Ovary (tissue), 9 donors: ENCODE data around the gene CT47C1. TPM values are rescaled to one million over a fixed set of nuclear protein-coding genes. Genes with fewer than 3 reads are reported as not detected.

ENCODE experiments used
- DNase-seq, 5 donors: peaks; one replicate each; pipeline ENCODE4 v3.0.0-alpha.2; 2019 to 2020
- H3K27ac ChIP-seq, 2 donors: fragments of 200-600 bp; one replicate each; pipeline versions ENCODE4 v1.5.1 to v1.8.0; 2019 to 2022
- H3K27me3 ChIP-seq: fragments of 200-600 bp; one replicate; pipeline ENCODE4 v1.8.0; 2022
- H3K36me3 ChIP-seq: fragments of 200-600 bp; sonication (generic); one replicate; pipeline ENCODE4 v1.5.1; 2019
- H3K4me1 ChIP-seq: one replicate; pipeline ENCODE4 v1.8.1; 2013; ENCODE audit warnings: mild to moderate bottlenecking, moderate library complexity; ENCODE audit not compliant: insufficient read depth
- H3K4me3 ChIP-seq: fragments of 200-600 bp; sonication (generic); one replicate; pipeline ENCODE4 v1.5.1; 2017
- H3K9me3 ChIP-seq, 2 donors: fragments of 200-600 bp in 1 of 2; sonication (generic) in 1 of 2; one replicate each; pipeline versions ENCODE4 v1.5.1 to v1.8.1; 2013 to 2019; ENCODE audit warnings: mild to moderate bottlenecking in 1 of 2, moderate library complexity in 1 of 2
- CTCF ChIP-seq, 3 donors: fragments of 450-650 bp in 2 of 3; fragments of 200-600 bp in 1 of 3; IDR thresholded peaks; one replicate each; pipeline versions ENCODE4 v1.5.1 to v1.8.0; 2016 to 2022; ENCODE audit warnings: antibody characterized with exemption in 3 of 3, mild to moderate bottlenecking in 1 of 3
- EP300 ChIP-seq: sonication (generic); formaldehyde crosslinking; IDR thresholded peaks from one replicate; pipeline ENCODE4 v1.6.1; 2017; ENCODE audit warnings: antibody characterized with exemption
- POLR2A ChIP-seq: fragments of 450-650 bp; IDR thresholded peaks from one replicate; pipeline ENCODE4 v1.6.1; 2017; ENCODE audit warnings: antibody characterized with exemption, mild to moderate bottlenecking, moderate library complexity
- WGBS, 3 donors: extraction: QIAGEN DNeasy Blood & Tissue Kit in 1 of 3; methylation state at CpG; one replicate each; pipeline versions ENCODE4 v1.1.5 to v1.1.7; 2013 to 2017; 5-methylcytosine and 5-hydroxymethylcytosine counted together
- intact Hi-C, 4 donors: fragments of 100-400 bp; cut with DNase I; formaldehyde crosslinking; loops; one replicate each; pipeline versions ENCODE4 v1.11.0 to v1.15.1; 2022 to 2023
- polyA plus RNA-seq, 2 donors: library from polyadenylated mRNA; stranded (reverse); fragments of 200-250 nt in 1 of 2; fragments of 350-450 nt in 1 of 2; fragmentation: Illumina TruSeq in 1 of 2; extraction: RNeasy Lipid Tissue Mini Kit (QIAGEN cat#74804) in 1 of 2; gene quantifications; one replicate each; pipeline ENCODE4 v1.2.3, GENCODE V29; 2013 to 2014
- total RNA-seq, 7 donors: library from RNA; depleted of rRNA in 2 of 7; stranded (reverse); fragments of >200 nt in 2 of 7; fragmentation: NEBNext Ultra II Directional in 3 of 7; extraction: Animal tissue kit (Norgen Biotek cat#: 25700) in 3 of 7; gene quantifications; one replicate each; pipeline versions ENCODE4 v1.1.0 to v1.2.4, GENCODE V29; 2016 to 2023
- donor health status: DM: no; HTN: no; CAD: no; lungs with moderate emphysema.
- donor health status: DM: no; HTN: no; CAD: no.
- donor health status: Bipolar disorder and iron deficiency.
- donor health status: DM: yes; HTN: yes; CAD: no.
- donor health status: DM: no; HTN: no; CAD: no.
- donor health status: DM: yes; HTN: yes; CAD: no.

Gene CT47C1
- total and polyA plus RNA-seq, 9 donors, result not detected

DNA sequence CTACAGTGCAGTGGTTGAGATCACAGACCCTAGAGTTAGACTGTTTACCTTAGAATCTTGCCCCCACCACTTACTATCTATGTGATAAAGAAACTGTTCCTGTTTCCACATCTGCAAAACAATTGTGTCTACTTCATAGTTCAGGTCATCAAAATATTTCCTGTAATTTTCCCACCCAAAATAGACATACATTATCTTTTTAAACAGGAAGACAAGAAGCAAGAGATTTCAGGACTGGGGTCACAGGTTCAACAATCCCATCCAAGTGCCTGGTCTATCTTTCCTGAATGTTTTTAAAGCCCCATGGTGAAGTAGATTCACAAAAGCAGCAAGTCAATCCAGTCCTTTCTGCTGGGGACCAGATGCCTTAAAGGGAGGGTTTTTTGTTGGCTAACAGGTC lies 41.8 kb upstream of the CT47C1 start:
- no peaks in the 10 kb centered on the region for H3K4me1 ChIP-seq
- no peaks in the 10 kb centered on the region for H3K27me3 ChIP-seq
- TF ChIP-seq POLR2A (no peak), CTCF (IDR thresholded peaks at IDR 0.05) (no peak), EP300 (no peak)
- H3K4me3 ChIP-seq, result no peak overlapping the region
- no peak overlapping the region for H3K27ac ChIP-seq
- H3K9me3 ChIP-seq, result no peaks in the 10 kb centered on the region
- intact Hi-C loops, result no loop called here
- no peak for DNase-seq
- no peaks in the 10 kb centered on the region for H3K36me3 ChIP-seq

- H3K27ac ChIP-seq, result no peak overlapping the region
- intact Hi-C loops, result no loop called here
- H3K36me3 ChIP-seq, result no peaks in the 10 kb centered on the region
- peaks cover 4% of the 10 kb centered on the region for H3K4me1 ChIP-seq
- no peaks in the 10 kb centered on the region for H3K27me3 ChIP-seq
- H3K9me3 ChIP-seq, result no peaks in the 10 kb centered on the region
- no peak for DNase-seq
- no peak overlapping the region for H3K4me3 ChIP-seq
- TF ChIP-seq POLR2A (no peak), CTCF (IDR thresholded peaks at IDR 0.05) (no peak), EP300 (no peak)
- WGBS, 3 donors, result 74 to 85% (median 78%) methylated on average over 4 of the region's 4 CpGs
Observed at GRCh38 chrX:119036107-119037029, 36.4 kb upstream of the CT47C1 start.

- no peak for DNase-seq
- WGBS, 3 donors, result 29 to 47% (median 42%) methylated on average over 6 of the region's 6 CpGs
- Histone ChIP-seq H3K27me3 (no peaks in the 10 kb centered on the region), H3K9me3 (no peaks in the 10 kb centered on the region), H3K4me3 (no peak overlapping the region), H3K27ac (peak overlapping the region in 1 of 2 donors; percentile 29), H3K4me1 (peaks cover 4% of the 10 kb centered on the region), H3K36me3 (no peaks in the 10 kb centered on the region)
- intact Hi-C loops, result no loop called here
- TF ChIP-seq POLR2A (no peak), EP300 (no peak), CTCF (IDR thresholded peaks at IDR 0.05) (no peak)
Observed at GRCh38 chrX:119040432-119040831, 32.4 kb upstream of the CT47C1 start.

- WGBS, 3 donors, result 8 to 16% (median 14%) methylated on average over 4 of the region's 4 CpGs
- no peaks in the 10 kb centered on the region for H3K27me3 ChIP-seq
- DNase-seq, result peak; percentile 54 to 86 (median 72)
- H3K36me3 ChIP-seq, result no peaks in the 10 kb centered on the region
- TF ChIP-seq EP300, result no peak
- TF ChIP-seq POLR2A, result no peak
- no peak for TF ChIP-seq CTCF (IDR thresholded peaks at IDR 0.05)
- peak overlapping the region; percentile 25 to 29 for H3K27ac ChIP-seq
- intact Hi-C loops, result no loop called here
- no peak overlapping the region for H3K4me3 ChIP-seq
- H3K4me1 ChIP-seq, result peaks cover 4% of the 10 kb centered on the region
- H3K9me3 ChIP-seq, result no peaks in the 10 kb centered on the region
Observed at GRCh38 chrX:119041175-119041574, 31.6 kb upstream of the CT47C1 start.
